Endothelial cell of umbilical vein (primary cell): ENCODE measurements around the gene BPIFA1. TPM values are rescaled to one million over a fixed set of nuclear protein-coding genes. Genes with fewer than 3 reads are reported as not detected.

Source experiments
- BruUV-seq: library from RNA; stranded (reverse); fragments of 400-500 nt; replicated peaks from 2 replicates; lab custom pipeline; 2021; lab: Mats Ljungman, UMichigan
- CTCF ChIA-PET: fragments of 300-600, 350-600 bp; sonication (Branson Sonifier 250); formaldehyde crosslinking; loops from one replicate; lab custom pipeline; 2021; ENCODE audit warnings: antibody characterized with exemption, inconsistent platforms; lab: Charles Lee
- POLR2A ChIA-PET: fragments of 300-600, 350-600 bp; sonication (Branson Sonifier 250); formaldehyde crosslinking; loops from one replicate; lab custom pipeline; 2021; ENCODE audit warnings: antibody characterized with exemption, inconsistent platforms; lab: Charles Lee
- DNase-seq: peaks from one replicate; pipeline ENCODE4 v3.0.0-alpha.2; 2011; ENCODE audit warnings: low read depth, low spot score
- FAIRE-seq: peaks from 2 replicates; lab custom pipeline; 2011; peaks lifted over from hg19 to GRCh38; lab: Jason Lieb, UNC
- H2AFZ ChIP-seq: 2 replicates; pipeline ENCODE4 v1.6.0; 2012; ENCODE audit warnings: low read depth, low read length, control low read depth, inconsistent platforms
- H3K27ac ChIP-seq: 2 replicates; pipeline ENCODE4 v1.5.1; 2011; ENCODE audit warnings: low read depth, mild to moderate bottlenecking, control low read depth, low read length, moderate library complexity; ENCODE audit not compliant: insufficient read depth
- H3K27me3 ChIP-seq, 2 experiments: 2 replicates each; pipeline versions ENCODE4 v1.6.0 to v1.6.1; 2011; ENCODE audit warnings: low read length in 2 of 2, mixed read lengths in 1 of 2; ENCODE audit not compliant: control insufficient read depth in 2 of 2, insufficient read depth in 2 of 2
- H3K36me3 ChIP-seq, 2 experiments: 2 replicates in 1 of 2; 3 replicates in 1 of 2; pipeline ENCODE4 v1.5.1; 2011; ENCODE audit warnings: low read length in 2 of 2, mild to moderate bottlenecking in 1 of 2, moderate library complexity in 1 of 2; ENCODE audit not compliant: control insufficient read depth in 2 of 2, insufficient read depth in 2 of 2; ENCODE audit errors: extremely low read depth in 1 of 2
- H3K4me1 ChIP-seq: 3 replicates; pipeline ENCODE4 v1.5.1; 2011; ENCODE audit warnings: mild to moderate bottlenecking, low read length; ENCODE audit not compliant: control insufficient read depth, insufficient read depth; ENCODE audit errors: extremely low read depth
- H3K4me2 ChIP-seq: 2 replicates; pipeline ENCODE4 v1.6.1; 2011; ENCODE audit warnings: low read length, control low read depth, mixed read lengths; ENCODE audit not compliant: insufficient read depth
- H3K4me3 ChIP-seq, 3 experiments: fragments of 200-600 bp in 1 of 3; sonication (generic), shearing (Covaris generic) in 1 of 3; replicated peaks in 1 of 3; 2 replicates each; pipeline ENCODE4 v1.5.1; 2011 to 2016; ENCODE audit warnings: control low read depth in 3 of 3, low read length in 3 of 3, mild to moderate bottlenecking in 2 of 3, inconsistent platforms in 1 of 3, low read depth in 1 of 3, moderate library complexity in 1 of 3; ENCODE audit not compliant: insufficient read depth in 1 of 3
- H3K79me2 ChIP-seq: 2 replicates; pipeline ENCODE4 v1.6.0; 2012; ENCODE audit warnings: low read length, inconsistent platforms; ENCODE audit not compliant: control insufficient read depth, insufficient read depth
- H3K9ac ChIP-seq: replicated peaks from 2 replicates; pipeline ENCODE3; 2011; ENCODE audit warnings: low read length, control low read depth; ENCODE audit not compliant: insufficient read depth; ENCODE audit errors: extremely low read depth
- H3K9me1 ChIP-seq: replicated peaks from 3 replicates; pipeline ENCODE4 v1.6.0; 2011; ENCODE audit warnings: mild to moderate bottlenecking, low read length; ENCODE audit not compliant: control insufficient read depth, insufficient read depth; ENCODE audit errors: extremely low read depth
- H3K9me3 ChIP-seq: replicated peaks from 2 replicates; pipeline ENCODE4 v1.5.1; 2012; ENCODE audit warnings: low read length, inconsistent platforms; ENCODE audit not compliant: control insufficient read depth, insufficient read depth
- H4K20me1 ChIP-seq: replicated peaks from 2 replicates; pipeline ENCODE3; 2011; ENCODE audit warnings: mild to moderate bottlenecking, low read length; ENCODE audit not compliant: control insufficient read depth, insufficient read depth; ENCODE audit errors: extremely low read depth
- EZH2 ChIP-seq: IDR thresholded peaks from 2 replicates; pipeline ENCODE4 v1.6.1; 2012; ENCODE audit warnings: borderline replicate concordance, low read depth, mild to moderate bottlenecking, moderate library complexity, low read length, inconsistent platforms; ENCODE audit not compliant: severe bottlenecking
- FOS ChIP-seq: IDR thresholded peaks from 2 replicates; pipeline ENCODE4 v1.6.1; 2011; ENCODE audit warnings: mild to moderate bottlenecking, low read length, moderate library complexity, borderline replicate concordance; ENCODE audit not compliant: insufficient read depth
- GATA2 ChIP-seq: IDR thresholded peaks from 2 replicates; pipeline ENCODE4 v1.7.0; 2011; ENCODE audit warnings: low read depth, mild to moderate bottlenecking, moderate library complexity, mixed read lengths, low read length; ENCODE audit not compliant: insufficient read length, insufficient read depth
- JUN ChIP-seq: IDR thresholded peaks from 2 replicates; pipeline ENCODE4 v1.6.1; 2011; ENCODE audit warnings: borderline replicate concordance, low read depth; ENCODE audit not compliant: insufficient read length, insufficient read depth
- MAX ChIP-seq: IDR thresholded peaks from 2 replicates; pipeline ENCODE4 v1.6.1; 2011; ENCODE audit not compliant: insufficient read depth, insufficient read length
- MYC ChIP-seq: IDR thresholded peaks from one replicate; pipeline ENCODE4 v1.6.1; 2011; ENCODE audit warnings: mild to moderate bottlenecking, low read depth, low read length
- POLR2A ChIP-seq: IDR thresholded peaks from 2 replicates; pipeline ENCODE4 v1.6.1; 2012; ENCODE audit warnings: low read depth, mild to moderate bottlenecking, control low read depth, low read length
- POLR2AphosphoS5 ChIP-seq: IDR thresholded peaks from 2 replicates; pipeline ENCODE4 v1.6.1; 2012; ENCODE audit warnings: low read depth, mild to moderate bottlenecking, control low read depth, low read length, moderate library complexity; ENCODE audit not compliant: insufficient read depth
- dilution Hi-C: fragments of 300-500 bp; cut with MboI; formaldehyde crosslinking; loops from one replicate; pipeline ENCODE4 v1.15.0; 2019; ENCODE audit warnings: low sequenced_read_pairs; ENCODE audit not compliant: extremely low pct_ligation_motif_present
- intact Hi-C: fragments of 100-400 bp; cut with micrococcal nuclease; formaldehyde crosslinking; loops from one replicate; pipeline ENCODE4 v1.10.0; 2022
- polyA plus RNA-seq, 4 experiments: library from polyadenylated mRNA; depleted of rRNA in 3 of 4; stranded (reverse) in 3 of 4; unstranded in 1 of 4; fragments of >200 nt; gene quantifications; 2 replicates each; pipeline versions ENCODE4 v1.2.1 to v1.2.3, GENCODE V29; 2011 to 2012; ENCODE audit warnings: missing spikeins in 1 of 4
- total RNA-seq: library from RNA; stranded (reverse); gene quantifications from 2 replicates; pipeline ENCODE4 v1.2.3, GENCODE V29; 2021
- TF ChIP-seq, protein P1 (sequence below), 2 donors: IDR thresholded peaks; 1 replicate in 1 of 2; 2 replicates in 1 of 2; pipeline ENCODE4 v1.5.1; 2011; ENCODE audit warnings: low read length in 2 of 2, mild to moderate bottlenecking in 2 of 2, moderate library complexity in 2 of 2, control low read depth in 1 of 2, inconsistent platforms in 1 of 2, low read depth in 1 of 2; ENCODE audit not compliant: insufficient read depth in 1 of 2; ENCODE audit errors: extremely low read depth in 1 of 2

Gene BPIFA1
- total and polyA plus RNA-seq, 2 donors (not counting 3 experiments of a cell fraction or from before 2014, with no cell fraction given), result not detected

DNA sequence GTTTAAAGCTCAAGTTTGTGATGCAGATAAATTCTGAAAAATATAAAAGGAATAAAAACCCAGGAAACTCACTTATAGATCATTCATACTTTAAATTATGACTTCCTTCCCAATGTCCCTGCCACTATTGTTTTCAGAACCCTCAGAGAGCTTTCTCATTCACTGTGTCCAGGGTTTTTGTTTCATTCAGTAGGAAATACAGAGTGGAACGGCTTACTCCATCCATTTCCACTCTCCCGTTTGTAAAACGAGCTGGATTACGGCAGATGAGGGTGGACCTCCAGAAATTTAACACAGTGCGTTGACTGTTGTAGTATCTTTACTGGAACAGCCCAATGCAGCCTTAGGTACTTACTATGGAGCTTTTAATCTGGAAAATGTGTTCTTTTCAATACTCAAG, 23.6 kb downstream of the BPIFA1 start:
- intact Hi-C loops, result no loop called here
- FAIRE-seq (no peak), DNase-seq (no peak)
- Histone ChIP-seq H3K4me3 (no peak overlapping the region), H3K4me2 (no peak overlapping the region), H3K9me3 (no peaks in the 10 kb centered on the region), H3K4me1 (peaks cover 3% of the 10 kb centered on the region), H3K9me1 (no peaks in the 10 kb centered on the region), H3K9ac (no peak overlapping the region), H3K36me3 (no peaks in the 10 kb centered on the region), H4K20me1 (no peaks in the 10 kb centered on the region), H3K27me3 (peaks cover 0 to 2% of the 10 kb centered on the region in 2 experiments), H2AFZ (no peak overlapping the region), H3K79me2 (no peaks in the 10 kb centered on the region), H3K27ac (no peak overlapping the region)
- BruUV-seq, result no TSS peak
- ChIA-PET POLR2A (no interaction called here), CTCF (interaction anchor here (0.6 to 1.1 kb wide), 2 partner anchors 13 to 15 kb away, joined by 3 to 6 read pairs; no protein-coding TSS in a partner anchor)
- TF ChIP-seq POLR2AphosphoS5, result no peak
- dilution Hi-C loops, result no loop called here

- no peaks in the 10 kb centered on the region for H3K36me3 ChIP-seq
- BruUV-seq, result no TSS peak
- no peaks in the 10 kb centered on the region for H3K27me3 ChIP-seq
- H3K4me2 ChIP-seq, result no peak overlapping the region
- no peak overlapping the region for H2AFZ ChIP-seq
- DNase-seq, result no peak
- H3K9me3 ChIP-seq, result no peaks in the 10 kb centered on the region
- no peak overlapping the region for H3K27ac ChIP-seq
- dilution Hi-C loops, result no loop called here
- H3K4me3 ChIP-seq, result no peak overlapping the region
- intact Hi-C loops, result no loop called here
- H3K9me1 ChIP-seq, result no peaks in the 10 kb centered on the region
- H3K4me1 ChIP-seq, result peaks cover 3% of the 10 kb centered on the region
- no peak for FAIRE-seq
- H3K9ac ChIP-seq, result no peak overlapping the region
- CTCF ChIA-PET, result interaction anchor here (2.3 kb wide), 1 partner anchor 39 kb away, joined by 18 read pairs; no protein-coding TSS in a partner anchor
- H3K79me2 ChIP-seq, result no peaks in the 10 kb centered on the region
- POLR2A ChIA-PET, result no interaction called here
- no peaks in the 10 kb centered on the region for H4K20me1 ChIP-seq
- TF ChIP-seq MYC, result no peak
- no peak for TF ChIP-seq POLR2A
- no peak for TF ChIP-seq GATA2
- TF ChIP-seq EZH2, result no peak
- TF ChIP-seq FOS, result no peak
- no peak for TF ChIP-seq MAX
- TF ChIP-seq POLR2AphosphoS5, result no peak
- TF ChIP-seq, protein P1, sequence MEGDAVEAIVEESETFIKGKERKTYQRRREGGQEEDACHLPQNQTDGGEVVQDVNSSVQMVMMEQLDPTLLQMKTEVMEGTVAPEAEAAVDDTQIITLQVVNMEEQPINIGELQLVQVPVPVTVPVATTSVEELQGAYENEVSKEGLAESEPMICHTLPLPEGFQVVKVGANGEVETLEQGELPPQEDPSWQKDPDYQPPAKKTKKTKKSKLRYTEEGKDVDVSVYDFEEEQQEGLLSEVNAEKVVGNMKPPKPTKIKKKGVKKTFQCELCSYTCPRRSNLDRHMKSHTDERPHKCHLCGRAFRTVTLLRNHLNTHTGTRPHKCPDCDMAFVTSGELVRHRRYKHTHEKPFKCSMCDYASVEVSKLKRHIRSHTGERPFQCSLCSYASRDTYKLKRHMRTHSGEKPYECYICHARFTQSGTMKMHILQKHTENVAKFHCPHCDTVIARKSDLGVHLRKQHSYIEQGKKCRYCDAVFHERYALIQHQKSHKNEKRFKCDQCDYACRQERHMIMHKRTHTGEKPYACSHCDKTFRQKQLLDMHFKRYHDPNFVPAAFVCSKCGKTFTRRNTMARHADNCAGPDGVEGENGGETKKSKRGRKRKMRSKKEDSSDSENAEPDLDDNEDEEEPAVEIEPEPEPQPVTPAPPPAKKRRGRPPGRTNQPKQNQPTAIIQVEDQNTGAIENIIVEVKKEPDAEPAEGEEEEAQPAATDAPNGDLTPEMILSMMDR (IDR thresholded peaks at IDR 0.05; ENCODE audit: extremely low read depth in 1 of 2, insufficient read depth in 1 of 2, low read depth in 1 of 2, low read length in 2 of 2), result no peak
- TF ChIP-seq JUN, result no peak
Measured at GRCh38 chr20:33261465-33261864, 25.7 kb downstream of the BPIFA1 start.
